Tibial nerve (tissue), 4 donors: ENCODE results near the gene RASAL1.

Experiments used
- CTCF ChIP-seq, 5 experiments: fragments of 200-600 bp in 3 of 5; fragments of 450-650 bp in 2 of 5; sonication (generic) in 3 of 5; IDR thresholded peaks; one replicate each; pipeline ENCODE4 v1.5.1; 2016 to 2019; ENCODE audit warnings: antibody characterized with exemption in 5 of 5, mild to moderate bottlenecking in 3 of 5, moderate library complexity in 2 of 5
- EP300 ChIP-seq, 2 donors: sonication (generic); formaldehyde crosslinking; IDR thresholded peaks; one replicate each; pipeline ENCODE4 v1.6.1; 2017; ENCODE audit warnings: antibody characterized with exemption in 2 of 2, mild to moderate bottlenecking in 1 of 2
- POLR2A ChIP-seq, 2 donors: fragments of 450-650 bp; IDR thresholded peaks; one replicate each; pipeline ENCODE4 v1.6.1; 2017; ENCODE audit warnings: antibody characterized with exemption in 2 of 2, mild to moderate bottlenecking in 2 of 2, moderate library complexity in 2 of 2

GRCh38 chr12:113090740-113091139 is 44.8 kb downstream of the RASAL1 start:
- no peak for TF ChIP-seq CTCF (IDR thresholded peaks at IDR 0.05)
- no peak for TF ChIP-seq POLR2A (IDR thresholded peaks at IDR 0.05)
- TF ChIP-seq EP300 (IDR thresholded peaks at IDR 0.05): no peak
